CD14-positive monocyte (primary cell): Measurements from ENCODE around the gene IL10RB. TPM values are rescaled to one million over a fixed set of nuclear protein-coding genes. Genes with fewer than 3 reads are reported as not detected.
"Not testable (repeated sequence)": the region's sequence is repeated elsewhere in the genome, so short reads cannot be mapped to it uniquely, and the experiment has no call there.

Experiments used
- DNase-seq, 3 donors: peaks; one replicate each; pipeline ENCODE4 v3.0.0-alpha.2; 2011 to 2022
- H2AFZ ChIP-seq: 2 replicates; pipeline ENCODE4 v1.6.0; 2012; ENCODE audit warnings: mild to moderate bottlenecking, low read depth, low read length, inconsistent platforms; ENCODE audit not compliant: insufficient read depth, poor library complexity, severe bottlenecking
- H3K27ac ChIP-seq, 2 donors: 1 replicate in 1 of 2; 2 replicates in 1 of 2; pipeline ENCODE4 v1.5.1; 2012 to 2013; ENCODE audit warnings: low read length in 2 of 2, control low read depth in 1 of 2, inconsistent platforms in 1 of 2, low read depth in 1 of 2, mild to moderate bottlenecking in 1 of 2
- H3K27me3 ChIP-seq, 2 donors: one replicate each; pipeline versions ENCODE4 v1.6.0 to v1.6.1; 2011 to 2013; ENCODE audit warnings: low read length in 2 of 2; ENCODE audit not compliant: control insufficient read depth in 2 of 2, insufficient read depth in 2 of 2
- H3K36me3 ChIP-seq, 2 donors: replicated peaks in 1 of 2; 1 replicate in 1 of 2; 2 replicates in 1 of 2; pipeline versions ENCODE4 v1.5.1 to v1.6.1; 2012 to 2013; ENCODE audit warnings: low read length in 2 of 2, control low read depth in 1 of 2, inconsistent platforms in 1 of 2, mild to moderate bottlenecking in 1 of 2; ENCODE audit not compliant: insufficient read depth in 2 of 2, control insufficient read depth in 1 of 2
- H3K4me1 ChIP-seq, 2 donors: 1 replicate in 1 of 2; 2 replicates in 1 of 2; pipeline versions ENCODE4 v1.5.1 to v1.6.1; 2012 to 2013; ENCODE audit warnings: low read length in 2 of 2, control low read depth in 1 of 2, inconsistent platforms in 1 of 2, mild to moderate bottlenecking in 1 of 2, moderate library complexity in 1 of 2; ENCODE audit not compliant: insufficient read depth in 2 of 2, control insufficient read depth in 1 of 2
- H3K4me2 ChIP-seq: replicated peaks from 2 replicates; pipeline ENCODE3; 2012; ENCODE audit warnings: low read length, moderate library complexity, mild to moderate bottlenecking; ENCODE audit not compliant: poor library complexity, severe bottlenecking; ENCODE audit errors: extremely low read depth
- H3K4me3 ChIP-seq, 3 experiments: fragments of 200-600 bp in 1 of 3; sonication (generic) in 1 of 3; replicated peaks in 1 of 3; 1 replicate in 2 of 3; 2 replicates in 1 of 3; pipeline ENCODE4 v1.5.1; 2011 to 2013; ENCODE audit warnings: low read length in 3 of 3, mild to moderate bottlenecking in 3 of 3, control low read depth in 2 of 3, low read depth in 2 of 3, inconsistent platforms in 1 of 3, moderate library complexity in 1 of 3
- H3K79me2 ChIP-seq: 2 replicates; pipeline ENCODE4 v1.6.0; 2012; ENCODE audit warnings: mild to moderate bottlenecking, control low read depth, inconsistent platforms, low read length, moderate library complexity; ENCODE audit not compliant: insufficient read depth
- H3K9ac ChIP-seq: 2 replicates; pipeline ENCODE4 v1.6.0; 2017; ENCODE audit warnings: low read length, mild to moderate bottlenecking; ENCODE audit not compliant: insufficient read depth, poor library complexity, severe bottlenecking
- H3K9me3 ChIP-seq, 2 donors: replicated peaks in 1 of 2; 1 replicate in 1 of 2; 2 replicates in 1 of 2; pipeline versions ENCODE4 v1.5.1 to v1.6.1; 2012 to 2013; ENCODE audit warnings: low read length in 2 of 2, control low read depth in 1 of 2; ENCODE audit not compliant: control insufficient read depth in 1 of 2, insufficient read depth in 1 of 2
- H4K20me1 ChIP-seq: 2 replicates; pipeline ENCODE4 v1.6.0; 2012; ENCODE audit warnings: mild to moderate bottlenecking, low read length, control low read depth, moderate library complexity; ENCODE audit not compliant: insufficient read depth
- H3K27ac Mint-ChIP-seq, 7 donors: one replicate each; pipeline ENCODE4 v1.8.0; 2020; ENCODE audit warnings: mild to moderate bottlenecking in 7 of 7, mixed read lengths in 7 of 7, moderate library complexity in 6 of 7, inconsistent platforms in 2 of 7
- H3K27me3 Mint-ChIP-seq, 3 donors: one replicate each; pipeline ENCODE4 v1.8.0; 2021 to 2022; ENCODE audit warnings: low read depth in 3 of 3, mild to moderate bottlenecking in 3 of 3, mixed read lengths in 3 of 3, moderate library complexity in 3 of 3, inconsistent platforms in 1 of 3
- H3K36me3 Mint-ChIP-seq, 2 donors: one replicate each; pipeline ENCODE4 v1.8.0; 2020; ENCODE audit warnings: mixed read lengths in 2 of 2, inconsistent platforms in 1 of 2, mild to moderate bottlenecking in 1 of 2
- H3K4me1 Mint-ChIP-seq: one replicate; pipeline ENCODE4 v1.8.0; 2020; ENCODE audit warnings: mild to moderate bottlenecking, mixed read lengths
- H3K4me3 Mint-ChIP-seq, 2 donors: one replicate each; pipeline ENCODE4 v1.8.0; 2020; ENCODE audit warnings: mild to moderate bottlenecking in 2 of 2, mixed read lengths in 2 of 2, moderate library complexity in 1 of 2
- H3K9me3 Mint-ChIP-seq, 7 donors: one replicate each; pipeline ENCODE4 v1.8.0; 2020 to 2022; ENCODE audit warnings: mixed read lengths in 7 of 7, mild to moderate bottlenecking in 6 of 7, moderate library complexity in 6 of 7, inconsistent platforms in 2 of 7
- CTCF ChIP-seq: fragments of 200-600 bp; IDR thresholded peaks from one replicate; pipeline ENCODE4 v1.8.0; 2022; ENCODE audit warnings: antibody characterized with exemption, mild to moderate bottlenecking
- WGBS: methylation state at CpG from one replicate; pipeline ENCODE4 v1.1.5; 2013; ENCODE audit warnings: missing lambda C conversion rate; ENCODE audit not compliant: insufficient coverage; 5-methylcytosine and 5-hydroxymethylcytosine counted together
- intact Hi-C, 2 donors: fragments of 100-400 bp; cut with micrococcal nuclease; formaldehyde crosslinking; loops; one replicate each; pipeline versions ENCODE4 v1.15.0 to v1.15.1; 2023
- polyA plus RNA-seq, 3 donors: library from polyadenylated mRNA; depleted of rRNA in 1 of 3; unstranded in 2 of 3; stranded (reverse) in 1 of 3; fragments of 300-500 nt in 2 of 3; fragments of >200 nt in 1 of 3; fragmentation: Illumina TruSeq in 2 of 3; gene quantifications; 1 replicate in 2 of 3; 2 replicates in 1 of 3; pipeline ENCODE4 v1.2.3, GENCODE V29; 2012 to 2021

The IL10RB gene
- polyA plus RNA-seq, 3 donors = 79.0 to 225 (median 212) TPM

GRCh38 chr21:33240404-33240803 is 25.8 kb upstream of the IL10RB start:
- H3K4me3 Mint-ChIP-seq = no peak overlapping the region
- peaks cover 96% of the 10 kb centered on the region for H3K79me2 ChIP-seq
- H3K27ac ChIP-seq = no peak overlapping the region

GRCh38 chr21:33241846-33242245 is 24.3 kb upstream of the IL10RB start:
- Histone ChIP-seq H3K9ac (no peak overlapping the region), H3K4me1 (peaks cover 51 to 67% of the 10 kb centered on the region in 2 donors), H3K4me2 (no peak overlapping the region), H3K79me2 (peaks cover 97% of the 10 kb centered on the region), H3K36me3 (peaks cover 24 to 57% of the 10 kb centered on the region in 2 donors), H4K20me1 (peaks cover 80% of the 10 kb centered on the region), H3K27ac (peak overlapping the region in 1 of 2 donors; percentile 52), H3K4me3 (no peak overlapping the region), H3K9me3 (no peaks in the 10 kb centered on the region), H2AFZ (no peak overlapping the region), H3K27me3 (no peaks in the 10 kb centered on the region)
- Mint-ChIP-seq H3K9me3 (no peaks in the 10 kb centered on the region), H3K36me3 (peaks cover 64 to 67% of the 10 kb centered on the region in 2 donors), H3K4me1 (peaks cover 62% of the 10 kb centered on the region), H3K27me3 (peaks cover 0 to 3% (median 2%) of the 10 kb centered on the region in 3 donors), H3K4me3 (no peak overlapping the region), H3K27ac (peak overlapping the region in 3 of 7 donors; percentile 27 to 69 (median 57))
- WGBS = no CpG with 5 or more reads among the region's 2 CpGs
- intact Hi-C loops = no loop called here
- no peak for TF ChIP-seq CTCF
- no peak for DNase-seq

More at GRCh38 chr21:33240404-33240803, 25.8 kb upstream of the IL10RB start:
- H3K27ac Mint-ChIP-seq = peak overlapping the region in 1 of 7 donors; percentile 46
- intact Hi-C loops = no loop called here
- H3K4me1 ChIP-seq = peaks cover 51 to 70% of the 10 kb centered on the region in 2 donors
- H2AFZ ChIP-seq = no peak overlapping the region
- peaks cover 16 to 52% of the 10 kb centered on the region in 2 donors for H3K36me3 ChIP-seq
- no peak for TF ChIP-seq CTCF
- peaks cover 60 to 61% of the 10 kb centered on the region in 2 donors for H3K36me3 Mint-ChIP-seq
- H3K4me1 Mint-ChIP-seq = peaks cover 60% of the 10 kb centered on the region
- DNase-seq = no peak
- H3K27me3 ChIP-seq = no peaks in the 10 kb centered on the region
- no CpG with 5 or more reads among the region's 2 CpGs for WGBS
- H4K20me1 ChIP-seq = peaks cover 80% of the 10 kb centered on the region
- no peaks in the 10 kb centered on the region for H3K9me3 ChIP-seq
- H3K9me3 Mint-ChIP-seq = no peaks in the 10 kb centered on the region
- no peak overlapping the region for H3K9ac ChIP-seq
- H3K4me3 ChIP-seq = no peak overlapping the region
- no peak overlapping the region for H3K4me2 ChIP-seq
- peaks cover 0 to 3% (median 2%) of the 10 kb centered on the region in 3 donors for H3K27me3 Mint-ChIP-seq

GRCh38 chr21:33242846-33243245 is 23.3 kb upstream of the IL10RB start:
- H3K4me3 ChIP-seq, intact Hi-C loops, H3K9me3 ChIP-seq, H3K9me3 Mint-ChIP-seq, H3K27me3 ChIP-seq, H3K9ac ChIP-seq, H3K4me3 Mint-ChIP-seq, H3K27me3 Mint-ChIP-seq, H2AFZ ChIP-seq, H3K4me2 ChIP-seq, DNase-seq: not testable (repeated sequence)
- Histone ChIP-seq H3K4me1 (peaks cover 43 to 58% of the 10 kb centered on the region in 2 donors), H3K79me2 (peaks cover 96% of the 10 kb centered on the region), H3K27ac (peak overlapping the region in 1 of 2 donors; percentile 80), H3K36me3 (peaks cover 33 to 66% of the 10 kb centered on the region in 2 donors), H4K20me1 (peaks cover 78% of the 10 kb centered on the region)
- Mint-ChIP-seq H3K36me3 (peaks cover 65 to 71% of the 10 kb centered on the region in 2 donors), H3K4me1 (peaks cover 56% of the 10 kb centered on the region), H3K27ac (peak overlapping the region in 5 of 7 donors; percentile 6 to 83 (median 50))
- WGBS = 92% methylated on average over 1 of the region's 8 CpGs
